SH-SY5Y (cell line): ENCODE results near the gene PDRG1.

Experiments used
- GATA2 ChIP-seq: IDR thresholded peaks from 2 replicates; pipeline ENCODE4 v1.6.1; 2011; ENCODE audit warnings: mild to moderate bottlenecking, low read depth, low read length
- GATA3 ChIP-seq: IDR thresholded peaks from 2 replicates; pipeline ENCODE4 v1.6.1; 2011; ENCODE audit warnings: low read depth, mild to moderate bottlenecking, low read length, moderate library complexity

DNA sequence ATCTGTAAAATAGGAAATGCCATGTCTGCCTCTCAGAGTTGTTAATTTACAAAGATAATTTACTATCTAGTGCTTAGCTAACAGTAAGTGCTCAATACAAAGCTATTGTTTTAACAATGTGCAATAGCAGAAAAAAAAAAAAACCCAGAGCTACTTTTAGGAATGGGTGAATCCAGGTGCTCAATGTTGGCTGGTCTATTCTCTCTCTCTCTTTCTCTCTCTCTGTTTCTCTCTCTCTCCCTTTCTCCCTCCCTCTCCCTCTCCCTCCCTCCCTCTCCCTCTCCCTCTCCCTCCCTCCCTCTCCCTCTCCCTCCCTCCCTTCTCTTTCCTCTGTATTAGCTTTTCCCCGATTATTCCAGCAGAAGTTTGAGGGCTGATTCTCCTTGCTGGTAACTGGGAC is 14.0 kb downstream of the PDRG1 start:
- no peak for TF ChIP-seq GATA2
- TF ChIP-seq GATA3: no peak
